Neural cell (in vitro differentiated cells): ENCODE results near the gene DIP2C. TPM values are rescaled to one million over a fixed set of nuclear protein-coding genes. Genes with fewer than 3 reads are reported as not detected.

ENCODE experiments used
- H2AFZ ChIP-seq: fragments of 200-600, 300-800 bp; sonication (generic), shearing (Covaris generic); 2 replicates; pipeline ENCODE4 v1.6.0; 2014; ENCODE audit warnings: low read depth, mild to moderate bottlenecking, antibody characterized with exemption, low read length, moderate library complexity
- H3F3A ChIP-seq: fragments of 200-600 bp; shearing (Covaris generic); 2 replicates; pipeline ENCODE4 v1.6.1; 2016; ENCODE audit warnings: mild to moderate bottlenecking, moderate library complexity, mixed read lengths, antibody characterized with exemption, low read length; ENCODE audit not compliant: insufficient read depth, poor library complexity, severe bottlenecking
- H3K27ac ChIP-seq: fragments of 200-600, 300-800 bp; sonication (generic), shearing (Covaris generic); 2 replicates; pipeline ENCODE4 v1.5.1; 2014; ENCODE audit warnings: mild to moderate bottlenecking, low read length, moderate library complexity
- H3K27me3 ChIP-seq: fragments of 300-800, 200-600 bp; sonication (generic), shearing (Covaris generic); 2 replicates; pipeline ENCODE4 v1.6.0; 2014; ENCODE audit warnings: mild to moderate bottlenecking, low read depth, low read length, moderate library complexity; ENCODE audit not compliant: insufficient read depth
- H3K36me3 ChIP-seq: fragments of 300-800, 200-600 bp; sonication (generic), shearing (Covaris generic); 2 replicates; pipeline ENCODE4 v1.5.1; 2014; ENCODE audit warnings: mild to moderate bottlenecking, antibody characterized with exemption, low read length, moderate library complexity; ENCODE audit not compliant: insufficient read depth
- H3K4me2 ChIP-seq: fragments of 300-800, 200-600 bp; sonication (generic), shearing (Covaris generic); 2 replicates; pipeline ENCODE4 v1.6.0; 2014; ENCODE audit warnings: mild to moderate bottlenecking, low read length
- H3K4me3 ChIP-seq: fragments of 300-800, 200-600 bp; sonication (generic), shearing (Covaris generic); 2 replicates; pipeline ENCODE4 v1.5.1; 2014; ENCODE audit warnings: mild to moderate bottlenecking, low read length, moderate library complexity
- H3K79me2 ChIP-seq: fragments of 200-600 bp; shearing (Covaris generic); replicated peaks from 2 replicates; pipeline ENCODE4 v1.6.0; 2014; ENCODE audit warnings: mild to moderate bottlenecking, low read length, moderate library complexity; ENCODE audit not compliant: insufficient read depth
- H3K9ac ChIP-seq: fragments of 300-800, 200-600 bp; sonication (generic), shearing (Covaris generic); 2 replicates; pipeline ENCODE4 v1.6.1; 2016; ENCODE audit warnings: mild to moderate bottlenecking, low read length, mixed read lengths
- H3K9me2 ChIP-seq: fragments of 200-600 bp; shearing (Covaris generic); 2 replicates; pipeline ENCODE4 v1.6.1; 2016; ENCODE audit warnings: mild to moderate bottlenecking, low read length, mixed read lengths; ENCODE audit not compliant: insufficient read depth
- H3K9me3 ChIP-seq: fragments of 200-600, 300-800 bp; sonication (generic), shearing (Covaris generic); 2 replicates; pipeline ENCODE4 v1.6.1; 2016; ENCODE audit warnings: mild to moderate bottlenecking, mixed run types, low read length, moderate library complexity, mixed read lengths
- H4K20me1 ChIP-seq: fragments of 200-600 bp; shearing (Covaris generic); 2 replicates; pipeline ENCODE4 v1.6.1; 2016; ENCODE audit warnings: mild to moderate bottlenecking, mixed run types; ENCODE audit not compliant: insufficient read depth
- CTCF ChIP-seq: fragments of 450-650 bp; IDR thresholded peaks from 2 replicates; pipeline ENCODE4 v1.5.1; 2014; ENCODE audit warnings: antibody characterized with exemption, mild to moderate bottlenecking, moderate library complexity; ENCODE audit not compliant: poor library complexity, severe bottlenecking
- EP300 ChIP-seq: fragments of 450-650 bp; conservative IDR thresholded peaks from 2 replicates; pipeline ENCODE4 v1.6.1; 2014; ENCODE audit warnings: antibody characterized with exemption, mild to moderate bottlenecking, moderate library complexity; ENCODE audit not compliant: poor library complexity, severe bottlenecking
- EZH2 ChIP-seq: fragments of 200-600, 300-800 bp; shearing (Covaris generic), sonication (generic); IDR thresholded peaks from 2 replicates; pipeline ENCODE4 v1.6.1; 2014; ENCODE audit warnings: antibody characterized with exemption, low read length, borderline replicate concordance, mild to moderate bottlenecking; ENCODE audit not compliant: insufficient read depth, poor library complexity, severe bottlenecking
- MXI1 ChIP-seq: fragments of 450-650 bp; conservative IDR thresholded peaks from 2 replicates; pipeline ENCODE4 v1.6.1; 2014; ENCODE audit warnings: antibody characterized with exemption, mild to moderate bottlenecking; ENCODE audit not compliant: poor library complexity, severe bottlenecking
- POLR2AphosphoS5 ChIP-seq: IDR thresholded peaks from 2 replicates; pipeline ENCODE4 v1.6.1; 2012
- RAD21 ChIP-seq: fragments of 450-650 bp; conservative IDR thresholded peaks from 2 replicates; pipeline ENCODE4 v1.6.1; 2014; ENCODE audit warnings: antibody characterized with exemption, mild to moderate bottlenecking, moderate library complexity
- SMC3 ChIP-seq: fragments of 450-650 bp; conservative IDR thresholded peaks from 2 replicates; pipeline ENCODE4 v1.6.1; 2014; ENCODE audit warnings: antibody characterized with exemption, mild to moderate bottlenecking, moderate library complexity; ENCODE audit not compliant: poor library complexity
- TAF1 ChIP-seq: IDR thresholded peaks from 2 replicates; pipeline ENCODE4 v1.6.1; 2012; ENCODE audit warnings: low read depth
- polyA plus RNA-seq: library from polyadenylated mRNA; depleted of rRNA; stranded (reverse); fragments of >200 nt; gene quantifications from 2 replicates; pipeline ENCODE4 v1.2.3, GENCODE V29; 2014
- TF ChIP-seq, protein P1 (sequence below): IDR thresholded peaks from 2 replicates; pipeline ENCODE4 v1.6.1; 2012; ENCODE audit warnings: borderline replicate concordance

DIP2C gene
- polyA plus RNA-seq, 1 donor from 2014 or later = 24.1 TPM

- TF ChIP-seq SMC3 = no peak
- no peak for TF ChIP-seq TAF1
- no peak for TF ChIP-seq EZH2
- TF ChIP-seq EP300 = no peak
- TF ChIP-seq RAD21 = no peak
- no peak for TF ChIP-seq CTCF
- TF ChIP-seq MXI1 = no peak
- TF ChIP-seq POLR2AphosphoS5 = no peak
- TF ChIP-seq, protein P1, sequence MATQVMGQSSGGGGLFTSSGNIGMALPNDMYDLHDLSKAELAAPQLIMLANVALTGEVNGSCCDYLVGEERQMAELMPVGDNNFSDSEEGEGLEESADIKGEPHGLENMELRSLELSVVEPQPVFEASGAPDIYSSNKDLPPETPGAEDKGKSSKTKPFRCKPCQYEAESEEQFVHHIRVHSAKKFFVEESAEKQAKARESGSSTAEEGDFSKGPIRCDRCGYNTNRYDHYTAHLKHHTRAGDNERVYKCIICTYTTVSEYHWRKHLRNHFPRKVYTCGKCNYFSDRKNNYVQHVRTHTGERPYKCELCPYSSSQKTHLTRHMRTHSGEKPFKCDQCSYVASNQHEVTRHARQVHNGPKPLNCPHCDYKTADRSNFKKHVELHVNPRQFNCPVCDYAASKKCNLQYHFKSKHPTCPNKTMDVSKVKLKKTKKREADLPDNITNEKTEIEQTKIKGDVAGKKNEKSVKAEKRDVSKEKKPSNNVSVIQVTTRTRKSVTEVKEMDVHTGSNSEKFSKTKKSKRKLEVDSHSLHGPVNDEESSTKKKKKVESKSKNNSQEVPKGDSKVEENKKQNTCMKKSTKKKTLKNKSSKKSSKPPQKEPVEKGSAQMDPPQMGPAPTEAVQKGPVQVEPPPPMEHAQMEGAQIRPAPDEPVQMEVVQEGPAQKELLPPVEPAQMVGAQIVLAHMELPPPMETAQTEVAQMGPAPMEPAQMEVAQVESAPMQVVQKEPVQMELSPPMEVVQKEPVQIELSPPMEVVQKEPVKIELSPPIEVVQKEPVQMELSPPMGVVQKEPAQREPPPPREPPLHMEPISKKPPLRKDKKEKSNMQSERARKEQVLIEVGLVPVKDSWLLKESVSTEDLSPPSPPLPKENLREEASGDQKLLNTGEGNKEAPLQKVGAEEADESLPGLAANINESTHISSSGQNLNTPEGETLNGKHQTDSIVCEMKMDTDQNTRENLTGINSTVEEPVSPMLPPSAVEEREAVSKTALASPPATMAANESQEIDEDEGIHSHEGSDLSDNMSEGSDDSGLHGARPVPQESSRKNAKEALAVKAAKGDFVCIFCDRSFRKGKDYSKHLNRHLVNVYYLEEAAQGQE = no peak
- H2AFZ ChIP-seq = no peak overlapping the region
- no peak overlapping the region for H3K9ac ChIP-seq
- H3K27ac ChIP-seq = no peak overlapping the region
- H3K9me2 ChIP-seq = no peaks in the 10 kb centered on the region
- no peak overlapping the region for H3K4me2 ChIP-seq
- no peaks in the 10 kb centered on the region for H3K36me3 ChIP-seq
- peaks cover 5% of the 10 kb centered on the region for H4K20me1 ChIP-seq
- no peak overlapping the region for H3K4me3 ChIP-seq
- no peaks in the 10 kb centered on the region for H3K9me3 ChIP-seq
- H3F3A ChIP-seq = no peaks in the 10 kb centered on the region
- no peaks in the 10 kb centered on the region for H3K27me3 ChIP-seq
- peaks cover 64% of the 10 kb centered on the region for H3K79me2 ChIP-seq
Observed at GRCh38 chr10:527416-527815, 162.1 kb downstream of the DIP2C start.

DNA sequence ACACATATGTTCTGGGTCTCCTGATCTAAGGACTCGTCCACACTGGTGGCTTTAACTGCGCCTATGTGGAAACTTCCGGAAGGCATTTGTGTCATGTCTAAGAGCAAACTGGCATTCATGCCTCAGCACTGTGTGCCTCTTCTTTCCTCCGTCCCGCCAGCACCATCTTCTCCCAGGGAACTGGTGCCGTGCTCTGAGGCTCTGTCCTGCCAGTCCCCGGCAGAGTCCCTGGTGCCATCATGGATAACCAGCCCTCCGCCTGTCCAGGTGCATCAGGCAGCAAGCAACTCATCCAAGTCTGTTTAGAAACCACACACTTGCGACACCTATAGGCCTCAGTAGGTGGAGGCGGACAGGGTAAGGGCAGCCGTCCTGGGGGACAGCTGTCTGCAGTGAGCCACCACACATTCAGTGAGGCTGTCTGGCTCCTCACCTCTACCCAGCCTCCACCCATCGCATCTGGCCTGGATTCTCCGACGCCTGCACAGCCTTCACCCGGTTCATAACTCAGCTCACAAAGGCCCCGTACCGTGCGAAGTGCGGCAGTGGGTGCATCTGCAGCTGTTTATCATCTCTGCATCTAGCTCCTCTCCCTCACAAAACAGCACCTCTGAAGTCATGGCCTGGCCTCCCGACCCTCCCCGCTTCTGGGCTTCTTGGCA, 162.7 kb downstream of the DIP2C start:
- no peaks in the 10 kb centered on the region for H3K9me3 ChIP-seq
- H3K27ac ChIP-seq = no peak overlapping the region
- no peak overlapping the region for H2AFZ ChIP-seq
- H3K9me2 ChIP-seq = no peaks in the 10 kb centered on the region
- no peak overlapping the region for H3K4me2 ChIP-seq
- peaks cover 57% of the 10 kb centered on the region for H3K79me2 ChIP-seq
- H3F3A ChIP-seq = no peaks in the 10 kb centered on the region
- H3K36me3 ChIP-seq = no peaks in the 10 kb centered on the region
- TF ChIP-seq, protein P1 = no peak
- TF ChIP-seq EZH2 (no peak), EP300 (no peak), MXI1 (no peak), CTCF (no peak), POLR2AphosphoS5 (no peak)
- no peak overlapping the region for H3K9ac ChIP-seq
- H4K20me1 ChIP-seq = peaks cover 5% of the 10 kb centered on the region
- H3K27me3 ChIP-seq = no peaks in the 10 kb centered on the region
- no peak overlapping the region for H3K4me3 ChIP-seq
